Measurements from ENCODE around the gene FNDC1. TPM values are rescaled to one million over a fixed set of nuclear protein-coding genes. Genes with fewer than 3 reads are reported as not detected.

FNDC1 gene
- total and polyA plus RNA-seq, 2 donors (not counting 1 experiment from before 2014, with no cell fraction given): under 0.01 to 0.03 TPM

DNA sequence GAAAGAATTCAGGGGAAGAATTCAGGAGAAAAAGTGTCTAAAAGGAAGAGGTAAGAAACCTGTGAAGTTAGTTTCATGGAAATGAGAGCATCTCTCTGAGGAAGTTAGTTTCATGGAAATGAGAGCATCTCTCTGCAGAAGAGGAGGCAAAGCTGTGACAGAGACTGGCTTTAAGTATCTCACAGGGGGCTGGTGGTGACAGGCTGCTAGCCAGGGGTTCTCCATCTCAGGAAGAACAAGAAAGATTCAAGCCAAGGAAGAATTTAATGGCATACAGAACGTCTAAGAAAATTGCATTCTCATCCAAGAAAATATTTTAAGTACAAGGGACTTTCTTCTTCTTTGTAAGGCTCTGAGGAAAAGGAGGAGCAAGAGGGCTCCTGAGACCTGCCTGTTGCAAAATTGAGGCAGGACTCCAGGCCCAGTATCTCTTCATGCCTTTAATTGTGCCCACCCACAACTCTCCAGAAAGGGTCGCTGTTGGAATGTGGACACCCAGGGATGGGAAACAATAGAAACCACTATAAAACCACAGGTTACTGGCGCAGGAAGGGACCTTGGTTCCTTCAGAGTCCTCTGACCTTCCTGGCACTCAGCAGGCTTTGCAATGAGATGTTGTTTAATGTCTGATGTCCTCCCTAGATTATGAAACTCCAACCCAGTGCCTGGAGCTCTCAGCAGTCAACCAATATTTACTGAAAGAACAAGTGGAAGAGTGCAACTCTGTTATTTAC is 136.8 kb downstream of the FNDC1 start:
- Histone ChIP-seq H3K4me3 (replicated peaks in 1 of 4; ENCODE audit: control extremely low read depth in 1 of 4, insufficient read depth in 1 of 4, low read depth in 3 of 4, low read length in 4 of 4) (no peak overlapping the region), H2AFZ (ENCODE audit: low read length) (no peak overlapping the region), H3K36me3 (ENCODE audit: control insufficient read depth, insufficient read depth, low read length) (no peaks in the 10 kb centered on the region), H4K20me1 (ENCODE audit: control insufficient read depth, extremely low read depth, insufficient read depth, low read length) (no peaks in the 10 kb centered on the region), H3K79me2 (ENCODE audit: control insufficient read depth, insufficient read depth, low read length) (no peaks in the 10 kb centered on the region), H3K27ac (ENCODE audit: insufficient read depth, low read length) (no peak overlapping the region), H3K9me3 (ENCODE audit: control insufficient read depth, insufficient read depth, low read depth, low read length) (no peaks in the 10 kb centered on the region), H3K9ac (ENCODE audit: insufficient read depth, low read length) (no peak overlapping the region), H3K4me1 (ENCODE audit: control insufficient read depth, extremely low read depth, insufficient read depth, low read length) (no peaks in the 10 kb centered on the region), H3K4me2 (ENCODE audit: extremely low read depth, insufficient read depth, low read length) (no peak overlapping the region), H3K27me3 (ENCODE audit: control insufficient read depth, insufficient read depth, low read length) (no peaks in the 10 kb centered on the region)
- no peak for DNase-seq (ENCODE audit: low read depth in 2 of 2)
- TF ChIP-seq, protein P1, sequence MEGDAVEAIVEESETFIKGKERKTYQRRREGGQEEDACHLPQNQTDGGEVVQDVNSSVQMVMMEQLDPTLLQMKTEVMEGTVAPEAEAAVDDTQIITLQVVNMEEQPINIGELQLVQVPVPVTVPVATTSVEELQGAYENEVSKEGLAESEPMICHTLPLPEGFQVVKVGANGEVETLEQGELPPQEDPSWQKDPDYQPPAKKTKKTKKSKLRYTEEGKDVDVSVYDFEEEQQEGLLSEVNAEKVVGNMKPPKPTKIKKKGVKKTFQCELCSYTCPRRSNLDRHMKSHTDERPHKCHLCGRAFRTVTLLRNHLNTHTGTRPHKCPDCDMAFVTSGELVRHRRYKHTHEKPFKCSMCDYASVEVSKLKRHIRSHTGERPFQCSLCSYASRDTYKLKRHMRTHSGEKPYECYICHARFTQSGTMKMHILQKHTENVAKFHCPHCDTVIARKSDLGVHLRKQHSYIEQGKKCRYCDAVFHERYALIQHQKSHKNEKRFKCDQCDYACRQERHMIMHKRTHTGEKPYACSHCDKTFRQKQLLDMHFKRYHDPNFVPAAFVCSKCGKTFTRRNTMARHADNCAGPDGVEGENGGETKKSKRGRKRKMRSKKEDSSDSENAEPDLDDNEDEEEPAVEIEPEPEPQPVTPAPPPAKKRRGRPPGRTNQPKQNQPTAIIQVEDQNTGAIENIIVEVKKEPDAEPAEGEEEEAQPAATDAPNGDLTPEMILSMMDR (conservative IDR thresholded peaks at IDR 0.05 in 1 of 2, IDR thresholded peaks at IDR 0.05 in 1 of 2; ENCODE audit: low read depth in 1 of 2, low read length in 2 of 2): no peak
- TF ChIP-seq EZH2 (IDR thresholded peaks at IDR 0.05; ENCODE audit: low read length, missing control alignments): no peak

DNA sequence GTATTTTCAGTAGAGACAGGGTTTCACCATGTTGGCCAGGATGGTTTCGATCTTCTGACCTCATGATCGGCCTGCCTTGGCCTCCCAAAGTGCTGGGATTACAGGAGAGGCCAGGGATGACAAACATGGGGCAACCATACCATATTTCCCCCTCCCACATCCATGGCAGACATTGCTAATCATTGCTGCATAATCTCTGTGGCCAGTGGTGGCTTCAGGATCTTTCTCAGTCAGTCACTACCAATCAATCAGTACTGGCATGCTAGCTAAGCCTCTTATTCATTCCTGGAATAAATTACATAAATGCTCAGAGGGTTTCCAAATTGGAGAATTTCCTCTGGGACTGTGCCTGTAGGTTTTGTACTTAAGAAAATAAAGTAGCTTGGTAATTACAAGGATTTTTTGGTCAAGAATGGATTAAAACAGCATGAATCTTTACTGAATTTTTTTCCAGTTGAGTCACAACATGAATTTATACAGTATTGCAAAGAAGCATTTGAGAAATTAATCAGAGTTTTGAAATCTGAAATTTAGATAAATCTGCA is 138.1 kb downstream of the FNDC1 start:
- Histone ChIP-seq H3K9me3 (ENCODE audit: control insufficient read depth, insufficient read depth, low read depth, low read length) (no peaks in the 10 kb centered on the region), H3K4me3 (replicated peaks in 1 of 4; ENCODE audit: control extremely low read depth in 1 of 4, insufficient read depth in 1 of 4, low read depth in 3 of 4, low read length in 4 of 4) (no peak overlapping the region), H3K4me1 (ENCODE audit: control insufficient read depth, extremely low read depth, insufficient read depth, low read length) (no peaks in the 10 kb centered on the region), H2AFZ (ENCODE audit: low read length) (no peak overlapping the region), H3K4me2 (ENCODE audit: extremely low read depth, insufficient read depth, low read length) (no peak overlapping the region), H3K9ac (ENCODE audit: insufficient read depth, low read length) (no peak overlapping the region), H4K20me1 (ENCODE audit: control insufficient read depth, extremely low read depth, insufficient read depth, low read length) (no peaks in the 10 kb centered on the region), H3K36me3 (ENCODE audit: control insufficient read depth, insufficient read depth, low read length) (no peaks in the 10 kb centered on the region), H3K27ac (ENCODE audit: insufficient read depth, low read length) (no peak overlapping the region), H3K27me3 (ENCODE audit: control insufficient read depth, insufficient read depth, low read length) (no peaks in the 10 kb centered on the region), H3K79me2 (ENCODE audit: control insufficient read depth, insufficient read depth, low read length) (no peaks in the 10 kb centered on the region)
- no peak for TF ChIP-seq EZH2 (IDR thresholded peaks at IDR 0.05; ENCODE audit: low read length, missing control alignments)
- TF ChIP-seq, protein P1 (conservative IDR thresholded peaks at IDR 0.05 in 1 of 2, IDR thresholded peaks at IDR 0.05 in 1 of 2; ENCODE audit: low read depth in 1 of 2, low read length in 2 of 2): no peak
- peak in 1 of 2 donors; percentile 37 for DNase-seq (ENCODE audit: low read depth in 2 of 2)

DNA sequence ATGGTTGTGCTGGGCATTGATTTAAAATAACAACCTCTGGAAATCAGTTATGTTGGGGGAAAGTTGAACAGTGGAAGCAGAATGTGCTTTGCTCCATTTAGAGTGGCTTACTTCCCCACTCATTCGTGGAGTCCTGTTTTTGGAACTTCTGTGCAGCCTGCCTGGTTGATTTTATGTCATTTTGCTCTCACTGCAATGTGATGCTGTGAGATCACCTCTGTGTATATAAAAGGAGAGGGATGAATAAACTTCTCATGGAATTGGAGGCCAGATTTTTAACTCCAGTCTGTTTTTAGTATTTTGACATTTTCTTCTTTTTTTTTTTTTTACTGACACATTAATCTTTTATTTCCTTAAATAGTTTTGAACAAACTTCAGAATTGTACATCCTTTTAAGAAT is 139.0 kb downstream of the FNDC1 start:
- no peak overlapping the region for H2AFZ ChIP-seq (ENCODE audit: low read length)
- no peak overlapping the region for H3K4me3 ChIP-seq (replicated peaks in 1 of 4; ENCODE audit: control extremely low read depth in 1 of 4, insufficient read depth in 1 of 4, low read depth in 3 of 4, low read length in 4 of 4)
- DNase-seq (ENCODE audit: low read depth in 2 of 2): no peak
- TF ChIP-seq, protein P1 (conservative IDR thresholded peaks at IDR 0.05 in 1 of 2, IDR thresholded peaks at IDR 0.05 in 1 of 2; ENCODE audit: low read depth in 1 of 2, low read length in 2 of 2): no peak
- TF ChIP-seq EZH2 (IDR thresholded peaks at IDR 0.05; ENCODE audit: low read length, missing control alignments): no peak
- H3K36me3 ChIP-seq (ENCODE audit: control insufficient read depth, insufficient read depth, low read length): no peaks in the 10 kb centered on the region
- H3K79me2 ChIP-seq (ENCODE audit: control insufficient read depth, insufficient read depth, low read length): no peaks in the 10 kb centered on the region
- H3K4me1 ChIP-seq (ENCODE audit: control insufficient read depth, extremely low read depth, insufficient read depth, low read length): no peaks in the 10 kb centered on the region
- H3K9ac ChIP-seq (ENCODE audit: insufficient read depth, low read length): no peak overlapping the region
- no peaks in the 10 kb centered on the region for H3K9me3 ChIP-seq (ENCODE audit: control insufficient read depth, insufficient read depth, low read depth, low read length)
- H3K27me3 ChIP-seq (ENCODE audit: control insufficient read depth, insufficient read depth, low read length): no peaks in the 10 kb centered on the region
- no peak overlapping the region for H3K27ac ChIP-seq (ENCODE audit: insufficient read depth, low read length)
- H3K4me2 ChIP-seq (ENCODE audit: extremely low read depth, insufficient read depth, low read length): no peak overlapping the region
- H4K20me1 ChIP-seq (ENCODE audit: control insufficient read depth, extremely low read depth, insufficient read depth, low read length): no peaks in the 10 kb centered on the region
